Muscle of arm (tissue), 12 donors: ENCODE measurements around the gene SIDT1. TPM values are rescaled to one million over a fixed set of nuclear protein-coding genes. Genes with fewer than 3 reads are reported as not detected.
A peak's percentile ranks its signal among the peaks of the same experiment; 100 is the strongest.

Source experiments
- DNase-seq: peaks from one replicate; pipeline ENCODE4 v3.0.0-alpha.2; 2013
- polyA plus RNA-seq, 12 donors: library from polyadenylated mRNA; unstranded; fragments of 120-200 nt; gene quantifications; one replicate each; pipeline ENCODE4 v1.2.1, GENCODE V29; 2013; ENCODE audit not compliant: insufficient read length in 12 of 12

SIDT1 gene
- polyA plus RNA-seq, 12 donors, result 1.3 to 16.6 (median 2.2) TPM; not detected in 1

GRCh38 chr3:113597596-113598354, 65.4 kb downstream of the SIDT1 start:
- DNase-seq, result no peak

GRCh38 chr3:113600418-113601182, 68.2 kb downstream of the SIDT1 start:
- DNase-seq, result no peak

GRCh38 chr3:113601240-113601639, 68.9 kb downstream of the SIDT1 start:
- DNase-seq, result no peak

GRCh38 chr3:113602256-113602655, 69.9 kb downstream of the SIDT1 start:
- DNase-seq, result no peak

GRCh38 chr3:113602836-113603235, 70.5 kb downstream of the SIDT1 start:
- DNase-seq, result no peak

- DNase-seq, result no peak
These were observed 74.3 kb downstream of the SIDT1 start for GRCh38 chr3:113606539-113607218.

GRCh38 chr3:113607219-113607596, 74.9 kb downstream of the SIDT1 start:
- DNase-seq, result no peak

GRCh38 chr3:113614402-113614801, 82.0 kb downstream of the SIDT1 start:
- DNase-seq, result no peak

- no peak for DNase-seq
These were observed 83.6 kb downstream of the SIDT1 start for GRCh38 chr3:113615976-113616375.

GRCh38 chr3:113617726-113618125, 85.4 kb downstream of the SIDT1 start:
- DNase-seq, result no peak

GRCh38 chr3:113620091-113620490, 87.7 kb downstream of the SIDT1 start:
- DNase-seq, result no peak

- no peak for DNase-seq
These were observed 91.0 kb downstream of the SIDT1 start for GRCh38 chr3:113623324-113623723.

GRCh38 chr3:113623811-113624210, 91.5 kb downstream of the SIDT1 start:
- no peak for DNase-seq

- DNase-seq, result no peak
These were observed 93.5 kb downstream of the SIDT1 start for GRCh38 chr3:113625834-113626233.

- DNase-seq, result peak; percentile 57
These were observed 94.4 kb downstream of the SIDT1 start for GRCh38 chr3:113626503-113627371.

- no peak for DNase-seq
These were observed 96.0 kb downstream of the SIDT1 start for GRCh38 chr3:113628316-113628715.

- DNase-seq, result no peak
These were observed 96.4 kb downstream of the SIDT1 start for GRCh38 chr3:113628788-113629187.

GRCh38 chr3:113629584-113630421, 97.4 kb downstream of the SIDT1 start:
- DNase-seq, result peak; percentile 87

GRCh38 chr3:113630956-113631542, 98.7 kb downstream of the SIDT1 start:
- DNase-seq, result peak; percentile 52

GRCh38 chr3:113631573-113631972, 99.2 kb downstream of the SIDT1 start:
- DNase-seq, result no peak
